Smooth muscle cell of bladder (primary cell): Measurements from ENCODE around the gene GZMH. TPM values are rescaled to one million over a fixed set of nuclear protein-coding genes. Genes with fewer than 3 reads are reported as not detected.

ENCODE experiments used
- total RNA-seq: library from RNA; depleted of rRNA; stranded (reverse); fragments of >200 nt; gene quantifications from 2 replicates; pipeline ENCODE4 v1.2.3, GENCODE V29; 2014

The GZMH gene, protein sequence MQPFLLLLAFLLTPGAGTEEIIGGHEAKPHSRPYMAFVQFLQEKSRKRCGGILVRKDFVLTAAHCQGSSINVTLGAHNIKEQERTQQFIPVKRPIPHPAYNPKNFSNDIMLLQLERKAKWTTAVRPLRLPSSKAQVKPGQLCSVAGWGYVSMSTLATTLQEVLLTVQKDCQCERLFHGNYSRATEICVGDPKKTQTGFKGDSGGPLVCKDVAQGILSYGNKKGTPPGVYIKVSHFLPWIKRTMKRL
- total RNA-seq, result not detected in 2 replicates

DNA sequence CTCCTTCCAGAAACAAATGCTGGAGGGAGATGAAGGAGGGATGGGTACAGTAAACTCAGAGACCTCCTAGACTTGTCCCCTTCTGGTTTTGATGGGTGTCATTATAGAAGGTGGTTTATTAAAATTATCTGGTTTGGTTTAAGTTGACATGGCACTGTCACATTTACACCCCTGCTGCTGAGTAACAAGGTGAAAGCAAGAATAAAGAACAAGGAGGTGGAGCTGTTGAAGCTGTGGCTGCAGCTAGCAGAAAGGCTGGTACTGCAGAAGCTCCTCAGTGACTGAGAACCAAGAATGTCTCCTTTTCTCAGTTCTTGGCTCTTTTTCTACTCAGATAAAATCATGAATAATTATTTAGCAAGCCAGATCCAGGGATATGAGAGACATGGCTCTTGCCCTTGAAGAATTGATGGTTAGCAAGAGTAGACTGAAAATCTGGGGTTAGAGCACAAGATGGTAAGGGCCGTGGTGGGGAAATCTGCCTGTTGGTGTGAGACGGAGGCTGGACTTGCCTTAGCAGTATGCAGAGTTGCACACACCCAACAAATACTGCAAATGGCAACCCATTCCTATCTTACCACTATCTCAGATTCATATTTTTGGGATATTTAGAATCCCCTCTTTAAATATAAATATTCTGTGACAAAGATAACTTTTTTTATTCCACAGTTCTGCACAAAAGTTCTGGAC lies at the start of gene GZMH:
GZMH (minus strand) TSS at position 31 of the 690 bp plus-strand sequence. CDS start 72 bp downstream, outside the sequence.

DNA sequence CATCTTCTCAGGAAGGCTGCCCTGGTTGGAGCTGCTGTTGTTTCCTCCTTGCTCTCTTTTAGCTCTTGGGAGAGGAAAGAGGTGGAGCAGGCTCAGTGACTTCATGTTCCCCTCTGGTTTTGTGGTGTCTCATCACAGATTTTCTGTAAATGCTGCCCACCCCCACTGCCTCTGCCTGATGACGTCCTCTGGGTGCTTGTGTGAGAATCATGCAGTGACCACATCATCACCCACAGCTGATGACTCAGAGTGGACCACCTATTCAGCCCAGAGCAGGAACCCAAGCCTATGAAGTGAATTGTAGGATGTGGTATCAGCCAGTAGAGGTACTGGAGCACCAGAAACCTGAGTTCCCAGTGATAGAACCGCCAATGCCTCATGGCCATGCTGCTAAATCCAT lies 24.7 kb upstream of the GZMH start, which contains the start of gene GZMB:
GZMB (minus strand) TSS at position 33 of the 400 bp plus-strand sequence; CDS start at position 3, 30 bp downstream.

DNA sequence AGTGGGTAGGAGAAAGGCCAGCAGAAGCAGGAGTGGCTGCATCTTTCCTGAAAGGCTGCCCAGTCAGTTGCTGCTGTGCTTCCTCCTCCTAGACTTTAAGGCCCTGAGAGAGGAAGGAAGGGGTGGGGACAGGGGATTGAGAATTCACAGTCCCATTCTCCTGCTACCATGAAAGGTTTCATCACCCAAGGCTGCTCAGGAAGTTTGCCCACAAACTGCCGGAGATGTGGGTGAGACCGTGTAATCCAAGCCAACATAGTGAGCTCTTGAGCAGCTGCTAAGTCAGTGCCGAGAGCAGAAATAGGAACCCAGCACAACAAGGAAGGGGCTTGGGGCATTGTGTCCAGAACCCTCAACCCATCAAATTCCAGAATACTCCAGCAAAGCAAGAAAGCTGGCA lies 33.3 kb downstream of the GZMH start, which contains the start of gene CTSG:
CTSG (minus strand) TSS at position 69 of the 400 bp plus-strand sequence; CDS start at position 42, 27 bp downstream.

Other genes with a start within 250 kb of the GZMH start
- gene NFATC4, start 241.5 kb downstream of the GZMH start, total RNA-seq, result 48.2 and 66.7 TPM in 2 replicates
- 6.4 and 10.2 TPM in 2 replicates for gene NYNRIN, start 210.7 kb downstream of the GZMH start, total RNA-seq
- 3.3 and 3.4 TPM in 2 replicates for gene CBLN3, start 180.0 kb downstream of the GZMH start, total RNA-seq
- gene KHNYN, start 179.7 kb downstream of the GZMH start, total RNA-seq, result 42.5 and 60.6 TPM in 2 replicates
- 9.4 and 10.3 TPM in 2 replicates for gene SDR39U1, start 166.9 kb downstream of the GZMH start, total RNA-seq
- not detected in 2 replicates for gene CMA1, start 101.4 kb downstream of the GZMH start, total RNA-seq
- gene CTSG, start 33.4 kb downstream of the GZMH start, total RNA-seq, result not detected in 2 replicates
- not detected in 2 replicates for gene GZMB, start 24.5 kb upstream of the GZMH start, total RNA-seq